Measurements from ENCODE around the gene MAP7. TPM values are rescaled to one million over a fixed set of nuclear protein-coding genes. Genes with fewer than 3 reads are reported as not detected.

MAP7 gene
- total RNA-seq, 4 donors from 2014 or later, result 0.29 to 6.8 (median 1.1) TPM

- TF ChIP-seq POLR2A (IDR thresholded peaks at IDR 0.05) (no peak), CTCF (IDR thresholded peaks at IDR 0.05) (no peak)
- no peak for DNase-seq
- intact Hi-C loops (cut with DNase I; ENCODE audit: low total_unique reads), result no loop called here
- no peaks in the 10 kb centered on the region for H3K9me3 ChIP-seq
- no peaks in the 10 kb centered on the region for H3K27me3 ChIP-seq
- H3K4me1 ChIP-seq, result no peaks in the 10 kb centered on the region
- no peak overlapping the region for H3K27ac ChIP-seq
- no peak overlapping the region for H3K4me3 ChIP-seq
- H3K36me3 ChIP-seq, result no peaks in the 10 kb centered on the region
These were observed 138.5 kb downstream of the MAP7 start for GRCh38 chr6:136411453-136412354.

GRCh38 chr6:136411025-136411325, 139.2 kb downstream of the MAP7 start:
- no peaks in the 10 kb centered on the region for H3K27me3 ChIP-seq
- H3K4me1 ChIP-seq, result no peaks in the 10 kb centered on the region
- no peaks in the 10 kb centered on the region for H3K9me3 ChIP-seq
- DNase-seq, result no peak
- no peaks in the 10 kb centered on the region for H3K36me3 ChIP-seq
- intact Hi-C loops (cut with DNase I; ENCODE audit: low total_unique reads), result no loop called here
- no peak overlapping the region for H3K27ac ChIP-seq
- no peak for TF ChIP-seq CTCF (IDR thresholded peaks at IDR 0.05)
- TF ChIP-seq POLR2A (IDR thresholded peaks at IDR 0.05), result no peak
- no peak overlapping the region for H3K4me3 ChIP-seq

- Histone ChIP-seq H3K4me3 (no peak overlapping the region), H3K27me3 (no peaks in the 10 kb centered on the region), H3K9me3 (no peaks in the 10 kb centered on the region), H3K27ac (no peak overlapping the region), H3K4me1 (no peaks in the 10 kb centered on the region), H3K36me3 (no peaks in the 10 kb centered on the region)
- TF ChIP-seq CTCF (IDR thresholded peaks at IDR 0.05), result no peak
- TF ChIP-seq POLR2A (IDR thresholded peaks at IDR 0.05), result no peak
- intact Hi-C loops (cut with DNase I; ENCODE audit: low total_unique reads), result no loop called here
- DNase-seq, result no peak
These were observed 139.8 kb downstream of the MAP7 start for GRCh38 chr6:136410201-136411024.

- intact Hi-C loops (cut with DNase I; ENCODE audit: low total_unique reads), result no loop called here
- DNase-seq, result no peak
- Histone ChIP-seq H3K27me3 (no peaks in the 10 kb centered on the region), H3K36me3 (no peaks in the 10 kb centered on the region), H3K4me3 (no peak overlapping the region), H3K4me1 (no peaks in the 10 kb centered on the region), H3K9me3 (no peaks in the 10 kb centered on the region), H3K27ac (no peak overlapping the region)
- TF ChIP-seq POLR2A (IDR thresholded peaks at IDR 0.05) (no peak), CTCF (IDR thresholded peaks at IDR 0.05) (no peak)
These were observed 140.6 kb downstream of the MAP7 start for GRCh38 chr6:136409597-136409996.

GRCh38 chr6:136408204-136408603, 142.0 kb downstream of the MAP7 start:
- TF ChIP-seq CTCF (IDR thresholded peaks at IDR 0.05) (no peak), POLR2A (IDR thresholded peaks at IDR 0.05) (no peak)
- Histone ChIP-seq H3K4me1 (no peaks in the 10 kb centered on the region), H3K27ac (no peak overlapping the region), H3K27me3 (no peaks in the 10 kb centered on the region), H3K9me3 (no peaks in the 10 kb centered on the region), H3K4me3 (no peak overlapping the region), H3K36me3 (no peaks in the 10 kb centered on the region)
- intact Hi-C loops (cut with DNase I; ENCODE audit: low total_unique reads), result no loop called here
- DNase-seq, result no peak
